Measurements from ENCODE around the gene CLBA1.

CLBA1 gene

GRCh38 chr14:104970231-104971068, 15.1 kb upstream of the CLBA1 start:
- no peak for DNase-seq

- DNase-seq: no peak
Measured at GRCh38 chr14:104971447-104972240, 13.9 kb upstream of the CLBA1 start.

GRCh38 chr14:104972301-104973134, 13.1 kb upstream of the CLBA1 start:
- no peak for DNase-seq

GRCh38 chr14:104973135-104973384, 12.5 kb upstream of the CLBA1 start:
- no peak for DNase-seq

GRCh38 chr14:104973385-104974145, 12.0 kb upstream of the CLBA1 start:
- no peak for DNase-seq

- no peak for DNase-seq
Measured at GRCh38 chr14:104974146-104974541, 11.4 kb upstream of the CLBA1 start.

GRCh38 chr14:104974665-104975390, 10.8 kb upstream of the CLBA1 start:
- DNase-seq: no peak

- DNase-seq: no peak
Measured at GRCh38 chr14:104975481-104976197, 9.9 kb upstream of the CLBA1 start.

GRCh38 chr14:104976198-104977007, 9.2 kb upstream of the CLBA1 start:
- peak; percentile 78 to 90 (median 82) for DNase-seq

- DNase-seq: no peak
Measured at GRCh38 chr14:104977008-104977680, 8.4 kb upstream of the CLBA1 start.

- DNase-seq: peak in 1 of 4 experiments; percentile 13
Measured at GRCh38 chr14:104977681-104978653, 7.6 kb upstream of the CLBA1 start, which contains the start of gene AHNAK2. TSS of gene AHNAK2 (minus strand) at chr14:104978374. CDS start at chr14:104978237, 137 bp downstream.

- DNase-seq: no peak
Measured at GRCh38 chr14:104978746-104979691, 6.6 kb upstream of the CLBA1 start.

GRCh38 chr14:104979758-104980610, 5.6 kb upstream of the CLBA1 start:
- DNase-seq: no peak

- no peak for DNase-seq
Measured at GRCh38 chr14:104980611-104981531, 4.7 kb upstream of the CLBA1 start.
